ENCODE measurements around the gene CWC22. TPM values are rescaled to one million over a fixed set of nuclear protein-coding genes. Genes with fewer than 3 reads are reported as not detected.

Gene CWC22
- total RNA-seq, 2 donors from 2014 or later, result 13.1 to 14.1 TPM

GRCh38 chr2:180046202-180046601 lies 39.1 kb upstream of the CWC22 start:
- H3K36me3 ChIP-seq, result no peaks in the 10 kb centered on the region
- no peak overlapping the region for H3K27ac ChIP-seq
- TF ChIP-seq, protein P1, sequence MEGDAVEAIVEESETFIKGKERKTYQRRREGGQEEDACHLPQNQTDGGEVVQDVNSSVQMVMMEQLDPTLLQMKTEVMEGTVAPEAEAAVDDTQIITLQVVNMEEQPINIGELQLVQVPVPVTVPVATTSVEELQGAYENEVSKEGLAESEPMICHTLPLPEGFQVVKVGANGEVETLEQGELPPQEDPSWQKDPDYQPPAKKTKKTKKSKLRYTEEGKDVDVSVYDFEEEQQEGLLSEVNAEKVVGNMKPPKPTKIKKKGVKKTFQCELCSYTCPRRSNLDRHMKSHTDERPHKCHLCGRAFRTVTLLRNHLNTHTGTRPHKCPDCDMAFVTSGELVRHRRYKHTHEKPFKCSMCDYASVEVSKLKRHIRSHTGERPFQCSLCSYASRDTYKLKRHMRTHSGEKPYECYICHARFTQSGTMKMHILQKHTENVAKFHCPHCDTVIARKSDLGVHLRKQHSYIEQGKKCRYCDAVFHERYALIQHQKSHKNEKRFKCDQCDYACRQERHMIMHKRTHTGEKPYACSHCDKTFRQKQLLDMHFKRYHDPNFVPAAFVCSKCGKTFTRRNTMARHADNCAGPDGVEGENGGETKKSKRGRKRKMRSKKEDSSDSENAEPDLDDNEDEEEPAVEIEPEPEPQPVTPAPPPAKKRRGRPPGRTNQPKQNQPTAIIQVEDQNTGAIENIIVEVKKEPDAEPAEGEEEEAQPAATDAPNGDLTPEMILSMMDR (IDR thresholded peaks at IDR 0.05), result no peak
- no peaks in the 10 kb centered on the region for H3K9me3 ChIP-seq
- no peak overlapping the region for H3K4me3 ChIP-seq
- no peak for DNase-seq (ENCODE audit: low spot score)
- no peaks in the 10 kb centered on the region for H3K4me1 ChIP-seq
- no peaks in the 10 kb centered on the region for H3K27me3 ChIP-seq

- DNase-seq (ENCODE audit: low spot score), result no peak
- Histone ChIP-seq H3K27me3 (no peaks in the 10 kb centered on the region), H3K4me3 (no peak overlapping the region), H3K9me3 (no peaks in the 10 kb centered on the region), H3K36me3 (no peaks in the 10 kb centered on the region), H3K4me1 (no peaks in the 10 kb centered on the region), H3K27ac (no peak overlapping the region)
- TF ChIP-seq, protein P1 (IDR thresholded peaks at IDR 0.05), result no peak
These were observed 33.2 kb upstream of the CWC22 start for GRCh38 chr2:180040146-180040925.

GRCh38 chr2:180038997-180039396 lies 31.9 kb upstream of the CWC22 start:
- Histone ChIP-seq H3K4me3 (no peak overlapping the region), H3K4me1 (peaks cover 0 to under 1% of the 10 kb centered on the region in 2 donors), H3K9me3 (no peaks in the 10 kb centered on the region), H3K27ac (no peak overlapping the region), H3K27me3 (no peaks in the 10 kb centered on the region), H3K36me3 (no peaks in the 10 kb centered on the region)
- no peak for DNase-seq (ENCODE audit: low spot score)
- TF ChIP-seq, protein P1 (IDR thresholded peaks at IDR 0.05), result no peak

GRCh38 chr2:180033993-180034894 lies 27.1 kb upstream of the CWC22 start:
- H3K4me1 ChIP-seq, result peaks cover 0 to 4% of the 10 kb centered on the region in 2 donors
- no peaks in the 10 kb centered on the region for H3K27me3 ChIP-seq
- H3K27ac ChIP-seq, result no peak overlapping the region
- no peak for DNase-seq (ENCODE audit: low spot score)
- H3K36me3 ChIP-seq, result no peaks in the 10 kb centered on the region
- TF ChIP-seq, protein P1 (IDR thresholded peaks at IDR 0.05), result no peak
- no peak overlapping the region for H3K4me3 ChIP-seq
- peaks cover 0 to 7% of the 10 kb centered on the region in 2 donors for H3K9me3 ChIP-seq

GRCh38 chr2:180029575-180029974 lies 22.5 kb upstream of the CWC22 start:
- Histone ChIP-seq H3K4me3 (no peak overlapping the region), H3K36me3 (no peaks in the 10 kb centered on the region), H3K4me1 (peaks cover 0 to 4% of the 10 kb centered on the region in 2 donors), H3K9me3 (peaks cover 0 to 13% of the 10 kb centered on the region in 2 donors), H3K27ac (no peak overlapping the region), H3K27me3 (no peaks in the 10 kb centered on the region)
- no peak for DNase-seq (ENCODE audit: low spot score)
- TF ChIP-seq, protein P1 (IDR thresholded peaks at IDR 0.05), result no peak
